ENCODE data around the gene OR2C3.
"Not testable (repeated sequence)": the region's sequence is repeated elsewhere in the genome, so short reads cannot be mapped to it uniquely, and the experiment has no call there.

Gene OR2C3

DNA sequence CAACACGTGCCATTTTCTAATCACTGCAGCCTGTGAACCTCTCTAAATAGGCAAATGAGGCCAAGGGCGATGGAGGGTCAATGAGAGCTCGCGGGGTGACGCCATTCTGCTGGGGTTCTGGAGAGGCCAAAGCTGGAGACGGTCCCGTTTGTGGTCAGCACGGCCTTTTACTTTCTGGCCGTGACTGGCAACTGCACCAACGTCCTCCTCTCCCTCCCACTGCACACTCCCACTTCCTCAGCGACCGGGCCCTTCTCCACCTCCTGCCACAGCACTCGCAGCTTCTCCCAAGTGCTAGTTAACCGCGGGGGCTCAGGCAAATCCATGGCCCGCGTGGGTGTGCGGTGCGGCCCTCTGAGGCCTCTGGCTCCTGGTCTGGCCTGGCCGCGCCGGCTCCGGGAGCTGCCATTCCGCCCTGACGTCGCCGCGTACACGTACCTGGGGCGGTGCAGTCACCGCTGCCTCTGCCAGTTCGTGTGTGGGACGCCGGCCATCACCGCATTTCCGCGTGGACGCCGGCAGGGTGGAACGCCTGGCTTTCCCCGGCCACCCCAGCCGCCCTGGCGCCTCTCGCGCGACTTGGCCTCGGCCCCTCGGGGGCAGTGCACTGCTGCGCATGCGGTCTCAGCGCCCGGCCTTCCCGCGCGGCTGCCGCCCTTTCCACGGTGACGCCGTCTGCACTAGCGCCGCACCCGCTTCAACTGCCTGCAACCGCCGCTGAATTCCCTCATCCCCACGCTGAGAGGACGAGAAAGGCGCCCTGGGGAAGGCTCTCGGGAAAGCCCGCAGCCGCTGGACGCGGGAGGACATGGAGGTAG is 18.2 kb downstream of the OR2C3 start:
- DNase-seq (ENCODE audit: low read depth in 2 of 2) = no peak

DNA sequence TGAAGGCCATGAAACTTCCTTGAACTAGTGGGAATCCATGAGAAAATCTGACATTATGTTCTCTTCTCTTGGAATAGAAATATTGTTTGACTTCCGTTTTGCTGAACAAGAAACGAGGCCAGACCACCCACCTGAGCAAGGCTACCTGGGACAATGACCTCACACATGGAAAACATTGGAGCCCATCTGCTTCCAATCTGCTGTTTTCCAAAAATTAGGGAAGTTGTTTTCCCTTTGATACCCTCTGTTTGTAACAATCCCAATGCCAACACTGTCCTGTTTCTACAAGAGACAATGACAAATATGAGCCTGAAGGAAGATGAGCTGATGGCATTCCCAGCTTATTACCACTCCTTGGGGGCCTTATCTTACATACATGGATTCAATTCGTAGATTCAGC is 29.4 kb downstream of the OR2C3 start:
- no peak for DNase-seq (ENCODE audit: low read depth in 2 of 2)

DNA sequence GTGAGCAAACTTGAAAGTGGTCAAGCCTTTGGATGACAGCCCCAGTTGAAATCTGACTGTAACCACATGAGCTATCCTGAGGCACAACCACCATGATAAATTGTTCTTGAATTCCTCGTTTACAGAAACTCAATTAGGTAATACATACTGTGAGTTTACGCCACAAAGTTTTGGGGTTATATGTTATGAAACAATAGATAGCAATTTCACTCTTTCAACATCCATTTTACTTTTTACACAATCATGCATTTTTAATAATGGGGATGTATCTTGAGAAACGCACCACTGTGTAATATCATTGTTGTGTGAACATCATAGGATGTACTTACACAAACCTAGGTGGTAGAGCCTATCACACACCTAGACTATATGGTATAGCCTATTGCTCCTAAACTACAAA is 35.4 kb downstream of the OR2C3 start:
- no peak for DNase-seq (ENCODE audit: low read depth in 2 of 2)

DNA sequence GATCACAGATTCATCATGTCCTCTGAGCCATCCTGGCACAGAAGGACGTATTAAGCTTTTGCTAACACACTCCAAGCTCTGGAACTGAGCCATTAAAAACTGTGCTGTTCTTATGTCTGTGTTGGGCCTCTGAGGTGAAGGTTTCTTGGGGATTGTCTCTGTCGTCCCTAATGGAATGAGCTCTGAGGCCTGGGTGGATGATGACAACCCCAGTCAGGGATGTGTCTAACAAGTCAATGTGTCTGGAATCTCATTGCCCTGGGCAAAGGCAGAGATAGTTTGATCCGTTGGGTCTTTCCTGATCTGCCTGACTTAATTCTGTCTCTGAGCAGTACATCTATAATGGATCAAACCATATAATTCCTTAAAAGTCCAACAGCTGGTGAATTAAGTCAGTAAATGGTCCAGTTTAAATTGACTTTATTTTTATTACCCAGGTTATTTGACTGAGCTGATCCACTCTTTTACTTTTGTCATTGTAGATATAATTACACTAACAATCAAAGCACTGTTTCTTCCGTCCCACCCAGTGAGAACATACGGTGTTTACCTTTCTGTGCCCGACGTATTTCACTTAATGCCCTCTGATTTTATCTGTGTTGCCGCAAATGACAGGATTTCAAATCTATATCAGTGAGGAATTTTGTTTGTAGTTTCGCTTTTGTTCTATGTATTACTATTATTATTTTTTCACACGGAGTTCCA is 39.5 kb downstream of the OR2C3 start:
- no peak for DNase-seq (ENCODE audit: low read depth in 2 of 2)

DNA sequence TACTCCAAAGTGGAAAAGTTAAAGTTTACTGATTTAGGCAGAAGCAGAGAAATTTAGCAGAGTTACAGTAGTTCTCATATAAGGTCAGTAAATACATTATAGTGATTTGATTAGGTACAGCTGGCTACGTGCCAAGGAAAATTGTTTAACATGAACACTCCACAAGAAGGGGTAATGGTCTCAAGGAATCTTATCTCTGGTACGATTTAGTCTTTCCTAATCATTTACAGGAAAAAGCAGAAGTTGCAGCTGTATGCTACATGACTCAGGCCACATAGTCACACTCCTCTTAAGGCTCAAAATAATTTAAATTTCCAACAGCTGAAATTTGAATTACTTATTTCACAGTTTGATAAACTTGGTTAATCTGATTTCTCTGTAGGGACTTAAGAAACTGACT is 41.5 kb downstream of the OR2C3 start:
- no peak for DNase-seq (ENCODE audit: low read depth in 2 of 2)

DNA sequence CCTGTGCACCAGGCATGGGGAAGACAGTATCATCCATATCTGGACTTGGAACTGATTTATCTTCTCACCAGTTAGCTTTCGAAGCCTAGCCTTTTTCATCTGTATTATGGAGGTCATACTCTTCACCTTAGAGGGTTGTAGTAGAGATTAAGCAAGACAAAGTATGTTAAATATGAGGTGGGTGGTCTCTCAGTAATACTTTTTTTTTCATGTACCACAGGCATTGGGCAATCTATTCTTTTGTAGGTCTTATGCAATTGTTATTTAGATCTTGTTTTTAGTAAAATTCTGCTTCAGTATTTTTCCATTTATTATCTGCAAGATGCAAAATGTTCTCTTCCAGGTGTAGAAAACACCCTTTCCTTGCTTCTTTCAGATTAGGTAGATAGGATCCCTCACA is 43.1 kb downstream of the OR2C3 start:
- no peak for DNase-seq (ENCODE audit: low read depth in 2 of 2)

DNA sequence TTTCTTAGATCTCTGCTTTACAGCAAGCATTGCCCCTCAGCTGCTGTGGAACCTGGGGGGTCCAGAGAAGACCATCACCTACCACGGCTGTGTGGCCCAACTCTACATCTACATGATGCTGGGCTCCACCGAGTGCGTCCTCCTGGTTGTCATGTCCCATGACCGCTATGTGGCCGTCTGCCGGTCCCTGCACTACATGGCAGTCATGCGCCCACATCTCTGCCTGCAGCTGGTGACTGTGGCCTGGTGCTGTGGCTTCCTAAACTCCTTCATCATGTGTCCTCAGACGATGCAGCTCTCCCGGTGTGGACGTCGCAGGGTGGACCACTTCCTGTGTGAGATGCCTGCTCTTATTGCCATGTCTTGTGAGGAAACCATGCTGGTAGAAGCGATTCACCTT is 44.9 kb downstream of the OR2C3 start:
- no peak for DNase-seq (ENCODE audit: low read depth in 2 of 2)

DNA sequence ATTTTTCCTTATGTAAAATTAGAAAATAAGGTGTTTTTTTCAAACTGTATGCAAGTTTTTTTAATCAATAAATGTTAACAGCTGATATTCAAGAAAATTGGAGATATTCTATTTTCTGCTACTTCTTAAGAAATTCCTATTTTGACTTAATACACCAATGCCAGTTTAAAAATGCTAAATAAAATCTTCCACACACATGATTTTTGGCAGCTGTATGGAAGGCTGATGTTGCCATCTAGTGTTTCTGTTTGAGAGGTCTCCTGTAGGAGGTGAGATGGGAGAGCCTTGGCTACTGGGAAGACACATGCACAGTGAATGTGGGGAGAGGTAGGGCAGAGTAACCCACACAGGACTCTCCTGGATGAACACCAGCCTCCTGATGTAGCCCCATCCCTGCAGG is 49.2 kb downstream of the OR2C3 start:
- DNase-seq (ENCODE audit: low read depth in 2 of 2) = peak in 1 of 2 donors; percentile 3

DNA sequence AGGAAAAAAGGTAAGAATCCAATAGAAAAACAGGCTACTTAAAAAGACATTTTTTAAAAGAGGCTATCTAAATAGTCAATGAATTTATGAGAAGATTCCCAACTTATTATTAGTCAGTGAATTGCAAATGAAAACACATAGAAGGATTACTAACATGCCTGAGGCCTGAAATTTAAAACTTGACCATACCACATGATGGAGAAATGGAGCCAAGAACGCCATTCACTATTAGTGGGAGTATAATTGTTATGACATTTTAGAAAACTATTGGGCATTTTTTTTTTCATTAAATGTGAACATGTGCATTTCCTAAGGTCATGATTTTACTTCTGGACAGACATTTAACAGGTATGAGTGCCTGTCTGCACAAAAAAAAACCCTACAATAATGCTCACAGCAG is 53.5 kb downstream of the OR2C3 start:
- DNase-seq (ENCODE audit: low read depth in 2 of 2) = no peak

DNA sequence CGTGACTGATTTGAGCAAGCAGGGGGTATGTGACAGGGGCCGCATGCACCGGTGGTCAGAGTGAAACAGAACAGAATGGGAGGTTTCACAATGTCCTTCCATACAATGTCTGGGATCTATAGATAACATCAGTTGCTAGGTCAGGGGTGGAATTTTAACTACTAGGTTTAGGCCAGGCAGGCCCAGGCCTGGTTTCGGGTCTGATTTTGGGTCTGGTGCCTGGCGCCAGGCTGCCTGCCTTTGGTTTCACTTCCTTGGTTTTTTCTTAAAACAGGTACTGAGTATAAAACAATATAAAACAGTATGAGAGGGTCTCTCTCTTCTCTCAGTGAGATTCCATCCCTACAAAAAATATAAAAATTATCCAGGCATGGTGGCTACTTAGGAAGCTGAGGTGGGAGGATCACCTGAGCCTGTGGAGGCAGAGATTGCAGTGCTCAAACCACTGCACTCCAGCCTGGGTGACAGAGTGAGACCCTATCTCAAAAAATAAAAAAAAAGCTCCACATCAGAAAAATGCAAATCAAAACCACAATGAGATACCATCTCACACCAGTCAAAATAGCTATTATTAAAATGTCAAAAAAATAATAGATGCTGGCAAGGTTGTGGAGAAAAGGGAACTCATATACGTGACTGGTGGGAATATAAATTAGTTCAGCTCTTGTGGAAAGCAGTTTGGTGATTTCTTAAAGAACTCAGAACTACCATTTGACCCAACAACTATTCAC is 59.7 kb downstream of the OR2C3 start:
- DNase-seq (ENCODE audit: low read depth in 2 of 2) = not testable (repeated sequence)

DNA sequence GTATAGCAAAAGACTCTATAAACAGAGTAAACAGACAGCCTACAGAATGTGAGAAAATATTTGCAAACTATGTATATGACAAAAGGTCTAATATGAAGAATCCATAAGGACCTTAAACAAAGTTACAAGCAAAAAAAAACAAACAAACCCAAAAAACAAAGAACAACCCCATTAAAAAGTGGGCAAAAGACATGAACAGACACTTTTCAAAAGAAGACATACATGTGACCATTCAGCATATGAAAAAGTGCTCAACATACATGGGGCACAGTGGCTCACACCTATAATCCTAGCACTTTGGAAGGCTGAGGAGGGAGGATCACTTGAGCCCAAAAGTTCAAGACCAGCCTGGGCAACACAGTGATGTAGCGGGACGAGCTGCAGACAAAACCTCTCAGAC is 60.4 kb downstream of the OR2C3 start:
- no peak for DNase-seq (ENCODE audit: low read depth in 2 of 2)

All from stimulated activated CD8-positive, alpha-beta memory T cell treated with anti-CD3 and anti-CD28 coated beads, Interleukin-7, amount 100 ng/mL, for 4 hours (primary cell).